Measurements from ENCODE around the gene NAV2.
"Not testable (repeated sequence)": the region's sequence is repeated elsewhere in the genome, so short reads cannot be mapped to it uniquely, and the experiment has no call there.

NAV2 gene

DNA sequence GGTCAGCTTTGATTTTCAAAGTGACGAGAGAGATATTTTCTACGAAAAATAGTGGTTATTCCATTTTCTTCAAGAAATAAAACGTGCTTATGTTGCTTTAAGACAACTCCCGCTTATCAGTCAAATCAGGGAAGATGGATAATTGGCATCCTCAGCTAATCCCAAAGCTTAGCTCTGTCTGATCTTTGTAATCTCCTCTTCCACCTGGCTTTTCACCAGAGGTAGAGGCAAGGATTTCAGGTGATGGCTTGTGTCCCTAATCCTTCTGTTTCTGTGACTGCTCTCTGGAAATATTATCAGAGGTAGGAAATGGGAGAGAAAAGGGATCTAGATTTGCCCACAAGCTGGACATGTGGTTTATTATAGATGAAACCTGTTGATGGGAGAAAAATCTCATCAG is 368.7 kb downstream of the NAV2 start:
- Mint-ChIP-seq H3K27me3 (peaks cover 5% of the 10 kb centered on the region), H3K4me1 (peaks cover 38% of the 10 kb centered on the region), H3K36me3 (no peaks in the 10 kb centered on the region), H3K9me3 (peaks cover 2% of the 10 kb centered on the region), H3K4me3 (no peak overlapping the region), H3K27ac (no peak overlapping the region)
- DNase-seq (ENCODE audit: low spot score in 2 of 2) (no peak), ATAC-seq (ENCODE audit: low read depth) (no peak)

DNA sequence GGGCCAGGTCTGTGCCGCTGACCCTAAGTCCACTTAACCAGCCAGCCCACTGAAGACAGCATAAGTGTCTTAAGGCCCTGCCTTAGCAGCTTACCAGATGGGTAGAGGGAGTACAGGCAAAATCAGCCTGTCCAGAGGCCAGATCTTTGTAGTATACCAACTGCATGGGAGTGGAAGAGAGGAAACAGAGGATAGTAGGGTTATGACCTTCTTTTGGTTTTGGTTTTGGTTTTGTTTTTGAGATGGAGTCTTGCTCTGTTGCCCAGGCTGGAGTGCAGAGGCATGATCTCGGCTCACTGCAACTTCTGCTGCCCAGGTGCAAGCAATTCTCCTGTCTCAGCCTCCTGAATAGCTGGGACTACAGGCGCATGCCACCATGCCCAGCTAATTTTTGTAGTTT is 371.2 kb downstream of the NAV2 start:
- Mint-ChIP-seq H3K4me1 (peaks cover 45% of the 10 kb centered on the region), H3K4me3 (peak overlapping the region; percentile 11)
- not testable (repeated sequence) for DNase-seq (ENCODE audit: low spot score in 2 of 2); ATAC-seq (ENCODE audit: low read depth); H3K36me3 Mint-ChIP-seq; H3K27me3 Mint-ChIP-seq; H3K27ac Mint-ChIP-seq; H3K9me3 Mint-ChIP-seq

DNA sequence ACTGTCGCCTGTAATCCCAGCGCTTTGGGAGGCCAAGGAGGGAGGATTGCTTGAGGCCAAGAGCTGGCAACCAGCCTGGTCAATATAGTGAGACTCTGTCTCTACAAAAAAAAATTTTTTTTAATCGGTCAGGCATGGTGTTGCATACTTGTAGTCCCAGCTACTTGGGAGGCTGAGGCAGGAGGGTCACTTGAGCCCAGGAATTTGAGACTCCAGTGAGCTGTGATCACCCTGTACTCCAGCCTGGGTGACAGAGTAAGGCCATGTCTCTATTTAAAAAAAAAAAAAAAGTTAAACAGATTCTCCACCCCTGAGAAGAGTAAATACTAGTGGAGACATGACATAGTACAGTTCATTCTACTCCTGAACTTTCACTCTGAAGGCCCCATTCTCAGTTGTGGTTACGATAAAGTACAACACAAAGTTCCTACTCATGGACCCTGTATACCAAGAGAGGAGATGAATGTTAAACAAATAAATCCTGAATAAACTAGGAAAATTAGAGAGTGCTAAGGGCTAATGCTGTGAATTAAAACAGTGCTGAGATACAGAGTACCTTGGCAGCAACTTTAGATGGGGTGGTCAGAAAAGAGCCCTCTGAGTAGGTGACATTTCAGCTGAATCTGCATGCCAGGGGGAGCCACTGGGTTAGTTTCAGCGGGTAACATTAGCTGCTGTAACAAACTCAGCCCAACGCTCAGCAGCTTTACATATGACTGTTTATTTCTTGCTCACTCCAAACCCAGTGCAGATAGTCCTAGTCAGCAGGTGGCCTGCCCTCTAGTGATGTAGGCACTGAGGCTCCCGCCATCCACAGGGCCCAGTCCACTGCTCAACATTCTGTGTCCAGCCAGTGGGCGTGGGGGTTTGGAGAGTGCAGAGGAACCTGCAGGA is 372.5 kb downstream of the NAV2 start:
- Mint-ChIP-seq H3K36me3 (no peaks in the 10 kb centered on the region), H3K9me3 (peaks cover 2% of the 10 kb centered on the region), H3K27me3 (peaks cover 4% of the 10 kb centered on the region), H3K27ac (no peak overlapping the region), H3K4me3 (no peak overlapping the region), H3K4me1 (peaks cover 40% of the 10 kb centered on the region)
- DNase-seq (ENCODE audit: low spot score in 2 of 2) = no peak
- no peak for ATAC-seq (ENCODE audit: low read depth)

- H3K4me1 Mint-ChIP-seq = peaks cover 33% of the 10 kb centered on the region
- H3K27me3 Mint-ChIP-seq = peaks cover 4% of the 10 kb centered on the region
- H3K4me3 Mint-ChIP-seq = no peak overlapping the region
- DNase-seq (ENCODE audit: low spot score in 2 of 2) (no peak), ATAC-seq (ENCODE audit: low read depth) (no peak)
- peaks cover 2% of the 10 kb centered on the region for H3K9me3 Mint-ChIP-seq
- no peaks in the 10 kb centered on the region for H3K36me3 Mint-ChIP-seq
- no peak overlapping the region for H3K27ac Mint-ChIP-seq
These were observed 373.3 kb downstream of the NAV2 start for GRCh38 chr11:20085918-20086317.

GRCh38 chr11:20087118-20087521 is 374.5 kb downstream of the NAV2 start:
- H3K4me3 Mint-ChIP-seq = no peak overlapping the region
- ATAC-seq (ENCODE audit: low read depth) (no peak), DNase-seq (ENCODE audit: low spot score in 2 of 2) (no peak)
- no peaks in the 10 kb centered on the region for H3K36me3 Mint-ChIP-seq
- H3K9me3 Mint-ChIP-seq = peaks cover 2% of the 10 kb centered on the region
- H3K4me1 Mint-ChIP-seq = peaks cover 35% of the 10 kb centered on the region
- H3K27ac Mint-ChIP-seq = no peak overlapping the region
- peaks cover 4% of the 10 kb centered on the region for H3K27me3 Mint-ChIP-seq

DNA sequence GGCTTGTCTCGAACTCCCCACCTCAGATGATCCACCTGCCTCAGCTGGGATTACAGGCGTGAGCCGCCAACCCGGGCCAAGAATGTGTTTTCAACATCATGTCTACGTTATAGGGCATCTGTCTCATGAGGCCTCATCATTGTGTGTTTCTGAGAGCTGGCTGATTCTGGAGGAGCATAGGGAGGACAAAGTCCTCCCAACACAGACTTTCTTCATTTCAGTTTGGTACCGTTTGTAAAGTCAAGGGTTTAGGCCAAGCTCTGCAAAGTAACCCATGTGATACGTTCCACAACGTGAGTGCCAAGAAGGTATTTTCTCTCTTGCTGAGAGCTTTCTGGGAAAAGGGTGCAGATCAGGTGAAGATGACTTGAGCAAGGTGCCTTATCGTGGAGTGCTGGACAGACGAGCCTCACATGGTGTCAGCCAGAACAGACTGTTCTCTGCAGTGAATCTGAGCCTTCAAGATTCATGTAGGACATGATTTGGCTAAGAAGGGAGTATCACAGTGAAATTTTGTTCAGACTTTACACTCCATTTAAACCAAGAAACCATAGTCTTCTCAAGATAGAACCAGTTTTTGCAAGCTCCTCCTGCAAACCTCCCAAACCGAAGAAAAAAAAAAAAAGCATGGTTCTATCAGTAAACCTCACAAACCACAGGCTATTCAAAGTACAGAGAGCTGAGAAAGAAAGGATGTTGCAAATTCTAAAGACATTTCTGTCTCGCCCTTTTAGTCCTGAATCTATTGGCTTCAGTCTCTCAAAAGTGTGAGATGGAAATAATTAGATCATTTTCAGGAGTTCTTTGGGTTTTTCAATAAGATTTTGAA is 376.0 kb downstream of the NAV2 start:
- H3K9me3 Mint-ChIP-seq = peaks cover 2% of the 10 kb centered on the region
- H3K36me3 Mint-ChIP-seq = no peaks in the 10 kb centered on the region
- H3K27me3 Mint-ChIP-seq = peaks cover 2% of the 10 kb centered on the region
- no peak overlapping the region for H3K4me3 Mint-ChIP-seq
- no peak for DNase-seq (ENCODE audit: low spot score in 2 of 2)
- peak overlapping the region; percentile 35 for H3K27ac Mint-ChIP-seq
- peaks cover 29% of the 10 kb centered on the region for H3K4me1 Mint-ChIP-seq
- peak; percentile 23 for ATAC-seq (ENCODE audit: low read depth)

- Mint-ChIP-seq H3K4me1 (peaks cover 22% of the 10 kb centered on the region), H3K4me3 (peak overlapping the region; percentile 42), H3K36me3 (no peaks in the 10 kb centered on the region), H3K9me3 (no peaks in the 10 kb centered on the region), H3K27ac (peak overlapping the region; percentile 35), H3K27me3 (peaks cover 2% of the 10 kb centered on the region)
- DNase-seq (ENCODE audit: low spot score in 2 of 2) = no peak
- ATAC-seq (ENCODE audit: low read depth) = peak; percentile 12
These were observed 376.7 kb downstream of the NAV2 start for GRCh38 chr11:20089367-20089766.

DNA sequence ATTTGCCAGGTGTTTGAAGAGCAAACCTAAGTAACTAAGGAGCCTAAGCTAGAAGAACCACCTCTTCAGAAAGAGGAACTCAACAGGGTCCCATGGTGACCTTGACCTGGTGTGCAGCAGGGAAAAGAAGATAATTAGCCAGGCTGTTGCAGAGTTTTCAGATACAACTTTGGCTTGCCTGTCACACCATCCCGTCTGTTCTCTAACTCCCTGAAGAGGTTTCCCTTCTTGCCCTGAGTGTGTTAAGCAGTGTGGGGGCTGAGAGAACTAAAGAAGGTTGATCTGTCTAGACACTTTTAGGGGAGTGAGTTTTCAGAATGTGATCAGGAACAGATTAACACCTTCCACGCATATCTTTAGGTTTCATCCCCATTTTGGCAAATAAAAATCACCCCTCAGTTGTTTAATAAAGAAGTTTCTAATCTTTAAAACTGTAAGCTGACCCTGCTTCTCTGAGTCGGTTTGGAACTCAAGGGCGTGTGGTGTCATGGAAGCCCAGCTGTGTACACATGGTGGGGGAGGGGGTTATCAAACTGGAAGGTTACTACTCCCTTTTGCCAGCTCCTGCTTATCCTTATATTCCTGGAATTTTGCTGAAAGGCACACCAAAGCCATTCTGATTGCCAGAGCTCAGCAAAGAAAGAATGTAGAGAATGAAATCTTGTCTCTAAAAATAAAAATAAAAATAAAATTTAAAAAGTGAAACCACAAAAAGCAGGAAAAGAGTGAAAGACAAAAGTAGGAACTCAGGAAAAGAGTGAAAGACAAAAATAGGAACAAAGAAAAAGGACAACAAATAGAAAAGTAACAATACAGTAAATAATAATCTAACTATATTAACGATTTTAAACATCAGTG is 377.4 kb downstream of the NAV2 start:
- peaks cover 20% of the 10 kb centered on the region for H3K4me1 Mint-ChIP-seq
- peak overlapping the region; percentile 35 for H3K27ac Mint-ChIP-seq
- peaks cover 2% of the 10 kb centered on the region for H3K27me3 Mint-ChIP-seq
- no peaks in the 10 kb centered on the region for H3K36me3 Mint-ChIP-seq
- no peak for DNase-seq (ENCODE audit: low spot score in 2 of 2)
- peak; percentile 87 for ATAC-seq (ENCODE audit: low read depth)
- peak overlapping the region; percentile 42 for H3K4me3 Mint-ChIP-seq
- no peaks in the 10 kb centered on the region for H3K9me3 Mint-ChIP-seq

- Mint-ChIP-seq H3K4me1 (peaks cover 20% of the 10 kb centered on the region), H3K4me3 (no peak overlapping the region), H3K27ac (no peak overlapping the region), H3K9me3 (no peaks in the 10 kb centered on the region), H3K27me3 (peaks cover 2% of the 10 kb centered on the region), H3K36me3 (no peaks in the 10 kb centered on the region)
- no peak for DNase-seq (ENCODE audit: low spot score in 2 of 2)
- no peak for ATAC-seq (ENCODE audit: low read depth)
These were observed 378.2 kb downstream of the NAV2 start for GRCh38 chr11:20090654-20091374.

- no peaks in the 10 kb centered on the region for H3K36me3 Mint-ChIP-seq
- H3K4me3 Mint-ChIP-seq = no peak overlapping the region
- H3K27ac Mint-ChIP-seq = no peak overlapping the region
- no peaks in the 10 kb centered on the region for H3K9me3 Mint-ChIP-seq
- no peaks in the 10 kb centered on the region for H3K27me3 Mint-ChIP-seq
- no peak for DNase-seq (ENCODE audit: low spot score in 2 of 2)
- H3K4me1 Mint-ChIP-seq = peaks cover 11% of the 10 kb centered on the region
- no peak for ATAC-seq (ENCODE audit: low read depth)
These were observed 381.1 kb downstream of the NAV2 start for GRCh38 chr11:20093775-20094174.

DNA sequence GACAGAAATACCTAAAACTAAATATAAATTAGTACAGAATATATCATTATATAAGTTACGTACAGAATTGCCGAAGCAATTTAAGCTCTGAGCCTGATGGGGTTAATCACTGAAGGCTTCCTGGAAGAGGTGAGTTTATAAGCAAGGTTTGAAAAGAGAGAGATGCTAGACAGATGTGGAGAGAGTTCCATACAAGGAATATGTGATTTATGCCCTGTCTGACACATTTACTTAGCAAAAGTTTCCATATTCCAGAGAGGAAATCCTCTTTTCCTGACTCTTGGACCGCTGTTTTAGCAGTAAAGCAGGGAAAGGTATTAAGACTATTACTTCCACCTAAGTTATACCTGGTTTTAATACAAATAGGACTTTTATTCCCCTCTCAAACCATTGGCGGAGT is 382.6 kb downstream of the NAV2 start:
- H3K4me3 Mint-ChIP-seq = no peak overlapping the region
- peaks cover 12% of the 10 kb centered on the region for H3K4me1 Mint-ChIP-seq
- ATAC-seq (ENCODE audit: low read depth) = no peak
- no peak for DNase-seq (ENCODE audit: low spot score in 2 of 2)
- no peaks in the 10 kb centered on the region for H3K9me3 Mint-ChIP-seq
- no peak overlapping the region for H3K27ac Mint-ChIP-seq
- no peaks in the 10 kb centered on the region for H3K36me3 Mint-ChIP-seq
- H3K27me3 Mint-ChIP-seq = no peaks in the 10 kb centered on the region

DNA sequence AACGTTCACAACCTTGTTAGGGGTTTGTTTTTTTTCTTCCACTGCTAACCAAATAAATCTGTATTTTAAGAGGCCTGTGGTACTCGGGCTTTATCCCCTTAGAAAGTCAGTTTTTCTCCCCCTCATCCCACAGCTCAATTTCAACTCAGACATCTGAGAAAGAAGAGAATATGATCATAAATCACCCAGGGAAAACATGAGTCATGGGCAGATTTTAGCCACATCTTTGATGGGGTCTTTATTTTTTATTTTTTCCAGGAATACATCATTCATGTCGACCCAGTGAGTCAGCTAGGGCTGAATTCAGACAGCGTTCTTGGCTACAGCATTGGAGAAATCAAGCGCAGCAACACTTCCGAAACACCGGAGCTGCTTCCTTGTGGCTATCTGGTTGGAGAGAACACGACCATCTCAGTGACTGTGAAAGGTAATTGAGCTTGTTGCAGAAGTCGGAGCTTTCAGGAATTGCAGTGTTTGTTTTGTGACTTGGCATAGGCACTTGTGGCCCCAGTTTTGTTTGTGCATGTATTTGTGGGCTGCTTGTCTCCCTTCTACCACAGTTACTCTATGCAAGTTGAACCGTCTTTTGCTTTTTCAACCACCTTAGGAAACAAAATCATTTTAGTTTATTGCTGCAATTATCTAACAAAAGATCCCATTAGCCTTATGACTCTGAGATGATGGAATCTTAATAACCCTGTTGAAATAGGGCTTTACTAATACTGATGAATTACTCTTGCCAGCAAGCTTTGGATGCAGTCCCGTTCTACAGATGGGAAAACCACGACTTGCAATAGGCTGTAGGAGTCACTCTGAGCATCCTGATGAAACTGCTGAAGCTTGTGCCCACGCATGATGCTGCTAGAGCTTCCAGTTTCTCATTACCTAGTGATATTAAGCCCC is 384.9 kb downstream of the NAV2 start:
- no peak overlapping the region for H3K27ac Mint-ChIP-seq
- H3K4me1 Mint-ChIP-seq = peaks cover 11% of the 10 kb centered on the region
- no peaks in the 10 kb centered on the region for H3K36me3 Mint-ChIP-seq
- no peak for DNase-seq (ENCODE audit: low spot score in 2 of 2)
- no peaks in the 10 kb centered on the region for H3K27me3 Mint-ChIP-seq
- H3K9me3 Mint-ChIP-seq = no peaks in the 10 kb centered on the region
- H3K4me3 Mint-ChIP-seq = no peak overlapping the region
- no peak for ATAC-seq (ENCODE audit: low read depth)

All from memory B cell (primary cell).